WERI-Rb-1 (cell line): ENCODE measurements around the gene MAP3K8.

Experiments used
- DNase-seq: peaks from one replicate; pipeline ENCODE4 v3.0.0-alpha.2; 2020
- H3K27ac ChIP-seq: fragments of 250-450 bp; sonication (Bioruptor Pico); 2 replicates; pipeline ENCODE4 v1.5.1; 2020; ENCODE audit warnings: mild to moderate bottlenecking, moderate library complexity
- H3K27me3 ChIP-seq: fragments of 250-450 bp; sonication (Bioruptor Pico); 2 replicates; pipeline ENCODE4 v1.5.1; 2021; ENCODE audit warnings: mild to moderate bottlenecking, low read depth, moderate library complexity; ENCODE audit not compliant: insufficient read depth, severe bottlenecking
- H3K36me3 ChIP-seq: fragments of 250-450 bp; sonication (Bioruptor Pico); 2 replicates; pipeline ENCODE4 v1.5.1; 2020; ENCODE audit warnings: mild to moderate bottlenecking, moderate library complexity
- H3K4me3 ChIP-seq: 2 replicates; pipeline ENCODE4 v1.5.1; 2011; ENCODE audit warnings: low read depth, mild to moderate bottlenecking, control low read depth, low read length
- H3K9me3 ChIP-seq: fragments of 250-450 bp; sonication (Bioruptor Pico); 2 replicates; pipeline ENCODE4 v1.5.1; 2021; ENCODE audit warnings: mild to moderate bottlenecking, moderate library complexity; ENCODE audit not compliant: severe bottlenecking
- CTCF ChIP-seq: IDR thresholded peaks from 2 replicates; pipeline ENCODE4 v1.5.1; 2011; ENCODE audit warnings: low read depth, mild to moderate bottlenecking, control low read depth, inconsistent platforms, low read length

Gene MAP3K8

GRCh38 chr10:30447125-30447799 lies 13.3 kb downstream of the MAP3K8 start:
- H3K4me3 ChIP-seq = no peak overlapping the region
- no peaks in the 10 kb centered on the region for H3K27me3 ChIP-seq
- no peak overlapping the region for H3K27ac ChIP-seq
- no peak for DNase-seq
- no peak for TF ChIP-seq CTCF
- no peaks in the 10 kb centered on the region for H3K9me3 ChIP-seq
- H3K36me3 ChIP-seq = no peaks in the 10 kb centered on the region

DNA sequence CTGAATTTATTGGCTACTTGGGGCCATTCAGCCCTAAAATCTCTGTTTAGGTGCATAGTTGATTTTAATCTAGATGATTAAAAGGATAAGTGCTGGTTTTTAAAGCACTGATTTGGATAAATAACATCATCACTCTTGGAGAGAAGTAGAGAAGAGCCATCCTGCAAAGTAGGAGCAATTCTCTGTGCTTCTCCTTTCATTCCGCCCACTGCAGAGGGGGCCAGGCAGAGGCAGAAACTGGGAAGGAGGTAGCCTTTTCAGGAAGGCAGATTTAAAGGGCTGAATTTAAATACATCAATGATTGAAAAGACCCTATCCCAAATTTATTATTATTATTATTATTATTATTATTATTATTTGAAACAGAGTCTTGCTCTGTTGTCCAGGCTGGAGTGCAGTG lies 14.1 kb downstream of the MAP3K8 start:
- Histone ChIP-seq H3K27me3 (no peaks in the 10 kb centered on the region), H3K27ac (no peak overlapping the region), H3K4me3 (no peak overlapping the region), H3K36me3 (no peaks in the 10 kb centered on the region), H3K9me3 (no peaks in the 10 kb centered on the region)
- TF ChIP-seq CTCF = no peak
- DNase-seq = no peak

DNA sequence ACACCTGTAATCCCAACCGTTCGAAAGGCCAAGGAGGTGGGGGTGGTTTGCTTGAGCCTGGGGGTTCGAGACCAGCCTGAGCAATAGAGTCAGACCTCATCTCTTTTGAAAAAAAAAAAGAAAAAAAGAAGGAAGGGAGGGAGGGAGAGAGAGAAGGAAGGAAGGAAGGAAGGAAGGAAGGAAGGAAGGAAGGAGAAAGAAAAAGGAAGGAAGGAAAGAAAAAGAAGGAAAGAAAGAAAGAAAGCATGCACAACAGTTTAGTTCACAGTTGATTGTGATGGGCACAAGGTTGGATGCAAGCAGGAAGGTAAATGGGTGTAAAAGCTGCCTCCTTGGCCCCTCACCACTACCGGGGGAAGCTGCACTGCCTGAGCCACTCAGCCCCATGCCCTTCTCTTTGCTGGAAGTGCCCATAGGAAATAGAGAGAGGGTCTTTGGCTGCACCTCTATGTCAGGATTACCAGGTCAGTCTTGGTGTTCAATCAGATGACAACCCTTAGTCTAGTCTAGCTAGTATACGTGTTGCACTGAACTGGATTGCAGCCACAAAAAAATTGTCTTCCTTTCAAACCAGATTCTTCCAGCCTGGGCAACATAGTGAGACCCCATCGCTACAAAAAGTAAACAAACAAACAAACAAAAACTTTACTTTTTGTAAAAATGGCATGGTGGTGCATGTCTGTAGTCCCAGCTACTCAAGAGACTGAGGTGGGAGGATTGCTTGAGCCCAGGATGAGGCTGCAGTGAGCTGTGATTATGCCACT lies 20.0 kb downstream of the MAP3K8 start:
- Histone ChIP-seq H3K36me3 (no peaks in the 10 kb centered on the region), H3K27ac (no peak overlapping the region), H3K9me3 (no peaks in the 10 kb centered on the region), H3K27me3 (no peaks in the 10 kb centered on the region), H3K4me3 (no peak overlapping the region)
- DNase-seq = no peak
- no peak for TF ChIP-seq CTCF

GRCh38 chr10:30454744-30455510 lies 20.9 kb downstream of the MAP3K8 start:
- H3K27me3 ChIP-seq = no peaks in the 10 kb centered on the region
- H3K9me3 ChIP-seq = no peaks in the 10 kb centered on the region
- no peak overlapping the region for H3K4me3 ChIP-seq
- no peak for TF ChIP-seq CTCF
- no peaks in the 10 kb centered on the region for H3K36me3 ChIP-seq
- no peak for DNase-seq
- H3K27ac ChIP-seq = no peak overlapping the region

GRCh38 chr10:30455816-30456215 lies 21.8 kb downstream of the MAP3K8 start:
- Histone ChIP-seq H3K36me3 (no peaks in the 10 kb centered on the region), H3K27me3 (no peaks in the 10 kb centered on the region), H3K27ac (no peak overlapping the region), H3K9me3 (no peaks in the 10 kb centered on the region), H3K4me3 (no peak overlapping the region)
- no peak for DNase-seq
- TF ChIP-seq CTCF = no peak
